Adrenal gland (tissue), 5 donors: ENCODE measurements around the gene FBXO10.

Experiments used
- POLR2A ChIP-seq, 2 donors: fragments of 450-650 bp; IDR thresholded peaks; one replicate each; pipeline ENCODE4 v1.6.1; 2017; ENCODE audit warnings: antibody characterized with exemption in 2 of 2, mild to moderate bottlenecking in 2 of 2, moderate library complexity in 1 of 2
- TF ChIP-seq, protein P1 (sequence below), 6 experiments: fragments of 450-650 bp in 4 of 6; fragments of 200-600 bp in 2 of 6; sonication (generic) in 1 of 6; IDR thresholded peaks; 1 replicate in 5 of 6; 2 replicates in 1 of 6; pipeline versions ENCODE4 v1.5.1 to v1.8.0; 2016 to 2021; ENCODE audit warnings: antibody characterized with exemption in 6 of 6, mild to moderate bottlenecking in 2 of 6, moderate library complexity in 1 of 6
- donor health status: DM: no; HTN: no; CAD: no.

DNA sequence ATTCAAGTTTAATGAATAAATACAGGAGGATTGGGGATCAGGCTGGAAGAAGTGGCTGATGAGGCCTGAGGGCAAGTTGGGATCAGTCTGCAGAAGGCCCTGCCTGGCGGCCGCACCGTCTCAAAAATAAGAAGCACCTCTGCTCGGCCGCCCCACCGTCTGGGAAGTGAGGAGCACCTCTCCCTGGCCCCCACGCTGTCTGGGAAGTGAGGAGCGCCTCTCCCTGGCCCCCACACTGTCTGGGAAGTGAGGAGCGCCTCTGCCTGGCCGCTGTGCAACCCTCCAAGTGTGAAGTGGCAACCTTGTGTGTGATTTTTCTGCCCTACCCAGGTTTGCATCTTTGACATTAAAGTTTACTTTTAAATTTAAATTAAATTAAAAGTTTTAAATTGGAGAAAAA lies 55.1 kb downstream of the FBXO10 start:
- TF ChIP-seq, protein P1, sequence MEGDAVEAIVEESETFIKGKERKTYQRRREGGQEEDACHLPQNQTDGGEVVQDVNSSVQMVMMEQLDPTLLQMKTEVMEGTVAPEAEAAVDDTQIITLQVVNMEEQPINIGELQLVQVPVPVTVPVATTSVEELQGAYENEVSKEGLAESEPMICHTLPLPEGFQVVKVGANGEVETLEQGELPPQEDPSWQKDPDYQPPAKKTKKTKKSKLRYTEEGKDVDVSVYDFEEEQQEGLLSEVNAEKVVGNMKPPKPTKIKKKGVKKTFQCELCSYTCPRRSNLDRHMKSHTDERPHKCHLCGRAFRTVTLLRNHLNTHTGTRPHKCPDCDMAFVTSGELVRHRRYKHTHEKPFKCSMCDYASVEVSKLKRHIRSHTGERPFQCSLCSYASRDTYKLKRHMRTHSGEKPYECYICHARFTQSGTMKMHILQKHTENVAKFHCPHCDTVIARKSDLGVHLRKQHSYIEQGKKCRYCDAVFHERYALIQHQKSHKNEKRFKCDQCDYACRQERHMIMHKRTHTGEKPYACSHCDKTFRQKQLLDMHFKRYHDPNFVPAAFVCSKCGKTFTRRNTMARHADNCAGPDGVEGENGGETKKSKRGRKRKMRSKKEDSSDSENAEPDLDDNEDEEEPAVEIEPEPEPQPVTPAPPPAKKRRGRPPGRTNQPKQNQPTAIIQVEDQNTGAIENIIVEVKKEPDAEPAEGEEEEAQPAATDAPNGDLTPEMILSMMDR (IDR thresholded peaks at IDR 0.05): no peak
- no peak for TF ChIP-seq POLR2A (IDR thresholded peaks at IDR 0.05)
